ENCODE results near the gene ELP2. TPM values are rescaled to one million over a fixed set of nuclear protein-coding genes. Genes with fewer than 3 reads are reported as not detected.

Gene ELP2
- total RNA-seq, 1 donor from 2014 or later, result 72.9 TPM

DNA sequence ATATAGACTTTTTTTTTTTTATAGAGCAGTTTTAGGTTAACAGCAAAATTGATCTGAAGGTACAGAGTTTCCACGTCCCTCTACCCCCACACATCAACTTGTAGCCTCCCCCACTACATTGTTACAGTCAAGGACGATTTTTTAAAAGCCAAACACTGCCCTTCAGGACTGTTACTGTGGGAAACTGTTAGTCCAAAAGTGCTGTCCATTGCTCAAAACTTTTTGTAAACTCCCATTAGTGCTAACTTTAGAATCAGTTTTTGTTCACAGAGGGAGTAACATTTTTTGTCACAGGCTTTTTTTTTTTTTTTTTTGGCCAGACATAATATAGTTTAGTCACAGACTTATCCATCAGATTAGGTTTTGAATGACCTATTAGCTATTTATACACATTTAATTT lies 24.1 kb downstream of the ELP2 start:
- no peak for FAIRE-seq
- peaks cover 18% of the 10 kb centered on the region for H3K36me3 ChIP-seq (ENCODE audit: control insufficient read depth, insufficient read depth, low read length)
- no peak for DNase-seq (ENCODE audit: low read depth)

DNA sequence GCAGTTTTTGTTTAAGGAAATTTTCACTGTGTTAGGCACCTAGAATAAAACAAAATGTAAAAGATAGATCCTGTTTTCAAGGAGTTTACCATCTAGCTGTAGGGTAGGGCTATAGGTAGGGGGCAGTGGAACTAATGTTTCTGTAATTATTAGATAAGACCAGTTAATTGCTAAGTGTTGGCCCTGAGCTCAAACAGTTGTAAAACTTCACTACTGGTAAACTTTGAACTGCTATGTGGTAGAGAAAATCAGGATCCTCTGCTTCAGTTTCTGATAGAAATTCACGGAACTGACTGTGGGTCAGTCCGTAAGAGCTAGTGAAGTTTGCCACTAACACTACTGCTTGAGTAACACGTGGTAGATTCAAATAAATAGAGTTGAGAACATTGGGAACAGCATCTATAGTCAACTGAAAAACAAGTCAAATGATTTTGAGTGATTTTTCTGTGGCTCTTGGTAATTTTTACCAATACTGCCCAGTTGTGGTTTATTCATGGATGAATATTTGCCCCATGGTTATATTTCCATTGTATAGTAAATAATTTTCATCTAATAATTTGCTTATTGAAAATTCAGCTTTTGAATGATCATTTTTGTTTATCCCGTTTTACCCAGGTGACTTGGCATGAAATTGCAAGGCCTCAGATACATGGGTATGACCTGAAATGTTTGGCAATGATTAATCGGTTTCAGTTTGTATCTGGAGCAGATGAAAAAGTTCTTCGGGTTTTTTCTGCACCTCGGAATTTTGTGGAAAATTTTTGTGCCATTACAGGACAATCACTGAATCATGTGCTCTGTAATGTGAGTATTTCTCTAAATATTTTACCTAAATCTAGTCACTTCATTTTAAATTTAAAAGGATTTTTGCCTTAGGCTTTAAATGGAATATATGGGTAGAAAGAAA lies 26.4 kb downstream of the ELP2 start:
- Histone ChIP-seq H3K4me3 (ENCODE audit: low read depth, low read length) (no peak overlapping the region), H3K27me3 (ENCODE audit: control insufficient read depth, insufficient read depth, low read length) (no peaks in the 10 kb centered on the region), H3K36me3 (ENCODE audit: control insufficient read depth, insufficient read depth, low read length) (peaks cover 12% of the 10 kb centered on the region)
- FAIRE-seq (no peak), DNase-seq (ENCODE audit: low read depth) (no peak)
- TF ChIP-seq, protein P1, sequence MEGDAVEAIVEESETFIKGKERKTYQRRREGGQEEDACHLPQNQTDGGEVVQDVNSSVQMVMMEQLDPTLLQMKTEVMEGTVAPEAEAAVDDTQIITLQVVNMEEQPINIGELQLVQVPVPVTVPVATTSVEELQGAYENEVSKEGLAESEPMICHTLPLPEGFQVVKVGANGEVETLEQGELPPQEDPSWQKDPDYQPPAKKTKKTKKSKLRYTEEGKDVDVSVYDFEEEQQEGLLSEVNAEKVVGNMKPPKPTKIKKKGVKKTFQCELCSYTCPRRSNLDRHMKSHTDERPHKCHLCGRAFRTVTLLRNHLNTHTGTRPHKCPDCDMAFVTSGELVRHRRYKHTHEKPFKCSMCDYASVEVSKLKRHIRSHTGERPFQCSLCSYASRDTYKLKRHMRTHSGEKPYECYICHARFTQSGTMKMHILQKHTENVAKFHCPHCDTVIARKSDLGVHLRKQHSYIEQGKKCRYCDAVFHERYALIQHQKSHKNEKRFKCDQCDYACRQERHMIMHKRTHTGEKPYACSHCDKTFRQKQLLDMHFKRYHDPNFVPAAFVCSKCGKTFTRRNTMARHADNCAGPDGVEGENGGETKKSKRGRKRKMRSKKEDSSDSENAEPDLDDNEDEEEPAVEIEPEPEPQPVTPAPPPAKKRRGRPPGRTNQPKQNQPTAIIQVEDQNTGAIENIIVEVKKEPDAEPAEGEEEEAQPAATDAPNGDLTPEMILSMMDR (IDR thresholded peaks at IDR 0.05; ENCODE audit: insufficient read depth, low read length, severe bottlenecking), result no peak

More for the DNA sequence above, 24.1 kb downstream of the ELP2 start:
- no peaks in the 10 kb centered on the region for H3K27me3 ChIP-seq (ENCODE audit: control insufficient read depth, insufficient read depth, low read length)
- TF ChIP-seq, protein P1 (IDR thresholded peaks at IDR 0.05; ENCODE audit: insufficient read depth, low read length, severe bottlenecking), result no peak
- H3K4me3 ChIP-seq (ENCODE audit: low read depth, low read length), result no peak overlapping the region

DNA sequence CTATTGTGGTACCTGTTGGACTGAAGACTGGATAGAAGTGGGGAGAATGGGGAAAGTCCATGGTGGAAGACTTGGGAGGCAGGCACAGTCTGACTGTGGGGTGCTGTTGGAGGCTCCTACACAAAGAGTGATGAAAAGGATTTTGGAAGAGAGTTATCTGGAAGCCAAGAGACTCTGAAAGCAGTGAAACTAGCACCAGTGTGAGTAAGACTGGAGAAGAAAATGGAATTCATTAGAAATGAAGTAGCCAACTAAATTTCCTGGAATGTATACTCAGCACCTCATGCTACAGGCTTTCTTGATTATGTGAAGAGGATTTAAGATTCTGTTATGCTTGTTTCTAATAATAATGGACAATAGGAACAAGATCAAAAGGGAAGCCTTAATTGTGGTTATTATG lies 27.7 kb downstream of the ELP2 start:
- DNase-seq (ENCODE audit: low read depth), result no peak
- TF ChIP-seq, protein P1 (IDR thresholded peaks at IDR 0.05; ENCODE audit: insufficient read depth, low read length, severe bottlenecking), result no peak
- Histone ChIP-seq H3K36me3 (ENCODE audit: control insufficient read depth, insufficient read depth, low read length) (peaks cover 10% of the 10 kb centered on the region), H3K27me3 (ENCODE audit: control insufficient read depth, insufficient read depth, low read length) (no peaks in the 10 kb centered on the region), H3K4me3 (ENCODE audit: low read depth, low read length) (no peak overlapping the region)
- no peak for FAIRE-seq

DNA sequence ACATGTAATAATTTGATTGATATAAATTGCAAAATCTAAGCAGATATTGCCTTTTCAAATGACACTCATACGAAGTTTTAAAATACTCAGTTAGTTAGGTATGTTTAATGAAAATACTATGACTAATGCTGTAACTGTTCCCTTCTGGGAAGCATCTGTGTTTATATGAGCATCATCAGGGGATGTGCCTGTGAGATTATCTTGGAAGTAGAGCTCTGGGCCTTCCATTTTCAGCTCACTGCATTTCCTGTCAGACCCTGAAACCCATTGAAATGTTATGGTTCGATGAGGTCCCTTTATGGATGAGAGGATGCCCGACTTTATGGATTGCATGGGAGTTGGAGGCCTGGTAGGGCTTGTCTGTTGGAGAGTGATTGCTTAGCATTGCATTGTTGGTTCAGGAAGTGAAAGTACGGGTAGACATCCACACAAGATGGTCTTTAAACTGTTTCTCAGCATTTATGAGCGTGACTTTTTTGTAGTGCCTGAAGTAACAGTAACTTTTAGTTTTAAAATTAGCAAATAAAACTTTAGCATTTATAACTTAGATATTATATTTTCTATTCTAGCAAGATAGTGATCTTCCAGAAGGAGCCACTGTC lies 28.7 kb downstream of the ELP2 start:
- FAIRE-seq, result no peak
- no peak for DNase-seq (ENCODE audit: low read depth)
- TF ChIP-seq, protein P1 (IDR thresholded peaks at IDR 0.05; ENCODE audit: insufficient read depth, low read length, severe bottlenecking), result no peak
- no peaks in the 10 kb centered on the region for H3K27me3 ChIP-seq (ENCODE audit: control insufficient read depth, insufficient read depth, low read length)
- no peak overlapping the region for H3K4me3 ChIP-seq (ENCODE audit: low read depth, low read length)
- H3K36me3 ChIP-seq (ENCODE audit: control insufficient read depth, insufficient read depth, low read length), result peaks cover 9% of the 10 kb centered on the region

DNA sequence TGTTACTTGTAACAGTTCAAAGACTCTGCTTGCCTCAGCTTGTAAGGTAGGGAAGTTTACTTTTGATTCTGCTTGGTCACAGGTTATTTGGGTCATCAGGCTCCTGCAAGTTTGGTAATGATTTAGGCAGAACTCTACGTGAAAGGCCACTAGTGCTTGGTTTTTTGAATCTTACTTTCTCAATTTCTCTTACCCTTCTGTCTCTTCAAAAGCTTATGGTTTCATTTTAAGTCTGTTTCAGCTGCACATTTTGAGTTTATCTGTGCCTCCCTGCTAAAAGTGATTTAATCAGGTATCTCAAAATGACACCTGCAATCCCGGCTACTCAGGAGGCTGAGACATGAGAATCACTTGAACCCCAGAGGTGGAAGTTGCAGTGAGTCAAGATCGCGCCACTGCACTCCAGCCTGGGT lies 31.3 kb downstream of the ELP2 start:
- Histone ChIP-seq H3K4me3 (ENCODE audit: low read depth, low read length) (no peak overlapping the region), H3K36me3 (ENCODE audit: control insufficient read depth, insufficient read depth, low read length) (peaks cover 2% of the 10 kb centered on the region), H3K27me3 (ENCODE audit: control insufficient read depth, insufficient read depth, low read length) (no peaks in the 10 kb centered on the region)
- peak; percentile 74 for DNase-seq (ENCODE audit: low read depth)
- TF ChIP-seq, protein P1 (IDR thresholded peaks at IDR 0.05; ENCODE audit: insufficient read depth, low read length, severe bottlenecking), result no peak
- no peak for FAIRE-seq

Data from bronchial epithelial cell (primary cell).